CD14-positive monocyte (primary cell): ENCODE data around the gene FAT1. TPM values are rescaled to one million over a fixed set of nuclear protein-coding genes. Genes with fewer than 3 reads are reported as not detected.

Source experiments
- DNase-seq, 3 donors: peaks; one replicate each; pipeline ENCODE4 v3.0.0-alpha.2; 2011 to 2022
- H2AFZ ChIP-seq: 2 replicates; pipeline ENCODE4 v1.6.0; 2012; ENCODE audit warnings: mild to moderate bottlenecking, low read depth, low read length, inconsistent platforms; ENCODE audit not compliant: insufficient read depth, poor library complexity, severe bottlenecking
- H3K27ac ChIP-seq, 2 donors: 1 replicate in 1 of 2; 2 replicates in 1 of 2; pipeline ENCODE4 v1.5.1; 2012 to 2013; ENCODE audit warnings: low read length in 2 of 2, control low read depth in 1 of 2, inconsistent platforms in 1 of 2, low read depth in 1 of 2, mild to moderate bottlenecking in 1 of 2
- H3K27me3 ChIP-seq, 2 donors: one replicate each; pipeline versions ENCODE4 v1.6.0 to v1.6.1; 2011 to 2013; ENCODE audit warnings: low read length in 2 of 2; ENCODE audit not compliant: control insufficient read depth in 2 of 2, insufficient read depth in 2 of 2
- H3K36me3 ChIP-seq, 2 donors: replicated peaks in 1 of 2; 1 replicate in 1 of 2; 2 replicates in 1 of 2; pipeline versions ENCODE4 v1.5.1 to v1.6.1; 2012 to 2013; ENCODE audit warnings: low read length in 2 of 2, control low read depth in 1 of 2, inconsistent platforms in 1 of 2, mild to moderate bottlenecking in 1 of 2; ENCODE audit not compliant: insufficient read depth in 2 of 2, control insufficient read depth in 1 of 2
- H3K4me1 ChIP-seq, 2 donors: 1 replicate in 1 of 2; 2 replicates in 1 of 2; pipeline versions ENCODE4 v1.5.1 to v1.6.1; 2012 to 2013; ENCODE audit warnings: low read length in 2 of 2, control low read depth in 1 of 2, inconsistent platforms in 1 of 2, mild to moderate bottlenecking in 1 of 2, moderate library complexity in 1 of 2; ENCODE audit not compliant: insufficient read depth in 2 of 2, control insufficient read depth in 1 of 2
- H3K4me2 ChIP-seq: replicated peaks from 2 replicates; pipeline ENCODE3; 2012; ENCODE audit warnings: low read length, moderate library complexity, mild to moderate bottlenecking; ENCODE audit not compliant: poor library complexity, severe bottlenecking; ENCODE audit errors: extremely low read depth
- H3K4me3 ChIP-seq, 3 experiments: fragments of 200-600 bp in 1 of 3; sonication (generic) in 1 of 3; replicated peaks in 1 of 3; 1 replicate in 2 of 3; 2 replicates in 1 of 3; pipeline ENCODE4 v1.5.1; 2011 to 2013; ENCODE audit warnings: low read length in 3 of 3, mild to moderate bottlenecking in 3 of 3, control low read depth in 2 of 3, low read depth in 2 of 3, inconsistent platforms in 1 of 3, moderate library complexity in 1 of 3
- H3K79me2 ChIP-seq: 2 replicates; pipeline ENCODE4 v1.6.0; 2012; ENCODE audit warnings: mild to moderate bottlenecking, control low read depth, inconsistent platforms, low read length, moderate library complexity; ENCODE audit not compliant: insufficient read depth
- H3K9ac ChIP-seq: 2 replicates; pipeline ENCODE4 v1.6.0; 2017; ENCODE audit warnings: low read length, mild to moderate bottlenecking; ENCODE audit not compliant: insufficient read depth, poor library complexity, severe bottlenecking
- H3K9me3 ChIP-seq, 2 donors: replicated peaks in 1 of 2; 1 replicate in 1 of 2; 2 replicates in 1 of 2; pipeline versions ENCODE4 v1.5.1 to v1.6.1; 2012 to 2013; ENCODE audit warnings: low read length in 2 of 2, control low read depth in 1 of 2; ENCODE audit not compliant: control insufficient read depth in 1 of 2, insufficient read depth in 1 of 2
- H4K20me1 ChIP-seq: 2 replicates; pipeline ENCODE4 v1.6.0; 2012; ENCODE audit warnings: mild to moderate bottlenecking, low read length, control low read depth, moderate library complexity; ENCODE audit not compliant: insufficient read depth
- H3K27ac Mint-ChIP-seq, 7 donors: one replicate each; pipeline ENCODE4 v1.8.0; 2020; ENCODE audit warnings: mild to moderate bottlenecking in 7 of 7, mixed read lengths in 7 of 7, moderate library complexity in 6 of 7, inconsistent platforms in 2 of 7
- H3K27me3 Mint-ChIP-seq, 3 donors: one replicate each; pipeline ENCODE4 v1.8.0; 2021 to 2022; ENCODE audit warnings: low read depth in 3 of 3, mild to moderate bottlenecking in 3 of 3, mixed read lengths in 3 of 3, moderate library complexity in 3 of 3, inconsistent platforms in 1 of 3
- H3K36me3 Mint-ChIP-seq, 2 donors: one replicate each; pipeline ENCODE4 v1.8.0; 2020; ENCODE audit warnings: mixed read lengths in 2 of 2, inconsistent platforms in 1 of 2, mild to moderate bottlenecking in 1 of 2
- H3K4me1 Mint-ChIP-seq: one replicate; pipeline ENCODE4 v1.8.0; 2020; ENCODE audit warnings: mild to moderate bottlenecking, mixed read lengths
- H3K4me3 Mint-ChIP-seq, 2 donors: one replicate each; pipeline ENCODE4 v1.8.0; 2020; ENCODE audit warnings: mild to moderate bottlenecking in 2 of 2, mixed read lengths in 2 of 2, moderate library complexity in 1 of 2
- H3K9me3 Mint-ChIP-seq, 7 donors: one replicate each; pipeline ENCODE4 v1.8.0; 2020 to 2022; ENCODE audit warnings: mixed read lengths in 7 of 7, mild to moderate bottlenecking in 6 of 7, moderate library complexity in 6 of 7, inconsistent platforms in 2 of 7
- WGBS: methylation state at CpG from one replicate; pipeline ENCODE4 v1.1.5; 2013; ENCODE audit warnings: missing lambda C conversion rate; ENCODE audit not compliant: insufficient coverage; 5-methylcytosine and 5-hydroxymethylcytosine counted together
- intact Hi-C, 2 donors: fragments of 100-400 bp; cut with micrococcal nuclease; formaldehyde crosslinking; loops; one replicate each; pipeline versions ENCODE4 v1.15.0 to v1.15.1; 2023
- polyA plus RNA-seq, 3 donors: library from polyadenylated mRNA; depleted of rRNA in 1 of 3; unstranded in 2 of 3; stranded (reverse) in 1 of 3; fragments of 300-500 nt in 2 of 3; fragments of >200 nt in 1 of 3; fragmentation: Illumina TruSeq in 2 of 3; gene quantifications; 1 replicate in 2 of 3; 2 replicates in 1 of 3; pipeline ENCODE4 v1.2.3, GENCODE V29; 2012 to 2021
- TF ChIP-seq, protein P1 (sequence below): fragments of 200-600 bp; IDR thresholded peaks from one replicate; pipeline ENCODE4 v1.8.0; 2022; ENCODE audit warnings: antibody characterized with exemption, mild to moderate bottlenecking

FAT1 gene
- polyA plus RNA-seq, 3 donors: not detected

DNA sequence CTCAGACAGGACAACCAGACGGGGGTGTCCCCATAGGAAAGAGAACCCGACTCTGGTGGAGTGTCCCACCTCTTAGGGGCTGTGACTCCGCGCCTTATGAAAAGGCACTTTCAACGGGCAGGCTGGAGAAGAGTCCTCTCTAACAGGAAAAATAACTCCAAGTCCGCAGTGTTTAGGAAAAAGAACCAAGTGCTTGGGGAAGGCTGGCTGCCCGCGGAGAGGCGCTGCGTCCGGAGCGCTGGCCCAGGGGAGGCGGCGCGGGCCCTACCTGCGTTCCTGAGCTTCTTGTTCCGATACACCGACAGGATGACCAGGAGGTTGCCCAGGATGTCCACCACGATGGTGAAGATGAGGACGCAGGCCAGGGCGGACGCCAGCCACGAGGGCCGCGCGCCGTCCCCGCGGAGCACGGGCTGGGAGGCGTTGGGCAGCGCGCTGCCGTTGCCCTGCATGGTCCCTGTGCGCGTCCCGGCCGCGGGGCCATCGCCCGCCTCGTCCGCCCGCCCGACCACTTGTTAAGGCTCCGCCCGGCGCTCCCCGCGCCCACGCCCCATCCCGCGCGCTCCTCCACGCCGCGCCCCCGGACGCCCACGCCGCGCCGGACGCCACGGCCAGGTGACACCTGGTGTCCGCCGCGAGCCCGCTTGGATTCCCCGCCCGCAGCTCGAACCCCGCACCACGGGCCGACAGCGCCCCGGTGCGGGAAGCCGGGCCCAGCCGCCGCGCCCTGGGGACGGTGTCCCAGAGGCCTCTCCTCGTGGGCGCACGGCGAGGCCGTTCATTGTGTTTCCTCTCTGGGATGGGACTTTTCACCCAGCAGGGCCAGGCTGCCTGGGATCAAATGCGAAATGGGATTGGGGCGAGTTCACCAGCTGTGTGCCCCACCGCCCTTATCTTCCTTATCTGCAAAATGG lies 168.5 kb downstream of the FAT1 start, which contains the start of gene MTNR1A:
Gene MTNR1A (minus strand): TSS at position 654 of the 914 bp plus-strand sequence. CDS start 202 bp downstream, at position 452.
- H4K20me1 ChIP-seq: no peaks in the 10 kb centered on the region
- TF ChIP-seq, protein P1, sequence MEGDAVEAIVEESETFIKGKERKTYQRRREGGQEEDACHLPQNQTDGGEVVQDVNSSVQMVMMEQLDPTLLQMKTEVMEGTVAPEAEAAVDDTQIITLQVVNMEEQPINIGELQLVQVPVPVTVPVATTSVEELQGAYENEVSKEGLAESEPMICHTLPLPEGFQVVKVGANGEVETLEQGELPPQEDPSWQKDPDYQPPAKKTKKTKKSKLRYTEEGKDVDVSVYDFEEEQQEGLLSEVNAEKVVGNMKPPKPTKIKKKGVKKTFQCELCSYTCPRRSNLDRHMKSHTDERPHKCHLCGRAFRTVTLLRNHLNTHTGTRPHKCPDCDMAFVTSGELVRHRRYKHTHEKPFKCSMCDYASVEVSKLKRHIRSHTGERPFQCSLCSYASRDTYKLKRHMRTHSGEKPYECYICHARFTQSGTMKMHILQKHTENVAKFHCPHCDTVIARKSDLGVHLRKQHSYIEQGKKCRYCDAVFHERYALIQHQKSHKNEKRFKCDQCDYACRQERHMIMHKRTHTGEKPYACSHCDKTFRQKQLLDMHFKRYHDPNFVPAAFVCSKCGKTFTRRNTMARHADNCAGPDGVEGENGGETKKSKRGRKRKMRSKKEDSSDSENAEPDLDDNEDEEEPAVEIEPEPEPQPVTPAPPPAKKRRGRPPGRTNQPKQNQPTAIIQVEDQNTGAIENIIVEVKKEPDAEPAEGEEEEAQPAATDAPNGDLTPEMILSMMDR: no peak
- no peaks in the 10 kb centered on the region for H3K4me1 Mint-ChIP-seq
- no peak within 1 kb of the TSS for H2AFZ ChIP-seq
- no peak within 1 kb of the TSS for H3K4me3 ChIP-seq
- H3K36me3 Mint-ChIP-seq: no peaks in the 10 kb centered on the region
- H3K27me3 Mint-ChIP-seq: peaks cover 16 to 23% (median 18%) of the 10 kb centered on the region in 3 donors
- DNase-seq: no peak
- peaks cover 0 to 16% of the 10 kb centered on the region in 2 donors for H3K27me3 ChIP-seq
- H3K79me2 ChIP-seq: no peaks in the 10 kb centered on the region
- intact Hi-C loops: no loop called here
- H3K4me2 ChIP-seq: no peak within 1 kb of the TSS
- H3K36me3 ChIP-seq: no peaks in the 10 kb centered on the region
- WGBS: 3% methylated on average over 83 of the region's 91 CpGs
- peaks cover 0 to 3% of the 10 kb centered on the region in 2 donors for H3K9me3 ChIP-seq
- H3K4me1 ChIP-seq: no peaks in the 10 kb centered on the region
- peaks cover 0 to 18% (median 6%) of the 10 kb centered on the region in 7 donors for H3K9me3 Mint-ChIP-seq
- H3K4me3 Mint-ChIP-seq: peak within 1 kb of the TSS in 1 of 2 donors; percentile 52
- H3K9ac ChIP-seq: no peak within 1 kb of the TSS
- no peak within 1 kb of the TSS for H3K27ac ChIP-seq
- H3K27ac Mint-ChIP-seq: no peak within 1 kb of the TSS

DNA sequence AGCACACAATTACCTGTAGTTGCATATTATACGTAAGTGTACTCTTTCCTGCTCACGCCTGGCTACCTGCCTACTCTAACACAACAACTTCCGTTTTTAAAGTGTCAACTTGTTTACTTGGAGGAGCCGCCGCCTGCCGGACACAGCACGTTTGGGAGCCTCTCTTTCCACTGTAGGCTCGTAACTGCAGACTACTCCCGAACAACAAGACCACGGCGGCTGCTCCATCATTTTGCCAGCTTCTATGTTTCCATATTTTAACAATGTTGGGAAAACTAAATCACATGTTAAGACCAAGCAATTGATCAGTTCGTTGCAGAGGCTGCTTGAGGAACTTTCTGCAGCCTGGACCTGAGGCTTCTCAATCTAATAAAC lies 169.1 kb downstream of the FAT1 start:
- peaks cover 16 to 22% (median 18%) of the 10 kb centered on the region in 3 donors for H3K27me3 Mint-ChIP-seq
- no peak overlapping the region for H3K9ac ChIP-seq
- no peaks in the 10 kb centered on the region for H3K79me2 ChIP-seq
- no peak for DNase-seq
- WGBS: 7% methylated on average over 10 of the region's 12 CpGs
- H3K9me3 ChIP-seq: peaks cover 0 to 3% of the 10 kb centered on the region in 2 donors
- no peaks in the 10 kb centered on the region for H3K4me1 ChIP-seq
- H3K27me3 ChIP-seq: peaks cover 0 to 16% of the 10 kb centered on the region in 2 donors
- H2AFZ ChIP-seq: no peak overlapping the region
- no peak overlapping the region for H3K4me3 ChIP-seq
- H3K36me3 Mint-ChIP-seq: no peaks in the 10 kb centered on the region
- no peak overlapping the region for H3K27ac ChIP-seq
- peaks cover 0 to 13% (median 5%) of the 10 kb centered on the region in 7 donors for H3K9me3 Mint-ChIP-seq
- no peak overlapping the region for H3K4me2 ChIP-seq
- intact Hi-C loops: no loop called here
- H3K36me3 ChIP-seq: no peaks in the 10 kb centered on the region
- TF ChIP-seq, protein P1: no peak
- no peak overlapping the region for H3K27ac Mint-ChIP-seq
- peak overlapping the region in 1 of 2 donors; percentile 46 for H3K4me3 Mint-ChIP-seq
- H4K20me1 ChIP-seq: no peaks in the 10 kb centered on the region
- H3K4me1 Mint-ChIP-seq: no peaks in the 10 kb centered on the region
